ENCODE measurements around the gene TSPAN19.

Gene TSPAN19

DNA sequence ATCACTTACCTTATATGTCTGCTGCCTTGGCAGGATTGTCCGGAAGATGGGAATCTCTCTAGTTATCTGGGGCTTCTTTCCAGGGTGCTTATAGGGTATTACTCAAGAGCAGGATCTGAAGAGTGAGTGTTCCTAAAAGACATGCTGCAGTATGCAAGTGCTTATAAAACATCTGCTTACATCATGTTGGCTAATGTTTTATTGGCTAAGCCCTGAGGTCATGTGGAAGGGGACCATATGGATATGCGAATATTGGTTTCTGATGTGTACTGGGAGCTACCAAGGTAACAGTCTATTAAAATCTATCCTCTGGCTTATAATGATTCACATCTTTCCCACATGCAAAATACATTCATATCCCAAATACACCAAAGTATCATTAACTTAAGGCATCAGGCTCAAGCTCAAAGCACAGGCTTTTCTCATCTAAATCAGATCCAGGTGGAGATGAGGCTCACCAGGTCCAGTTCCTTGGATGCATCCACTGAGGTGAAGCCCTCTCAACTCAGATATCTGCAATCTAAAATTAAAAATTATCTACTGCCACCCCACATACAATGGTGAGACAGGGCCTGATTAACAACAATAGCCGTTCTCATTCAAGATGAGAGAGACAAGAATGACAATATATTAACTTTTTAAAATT is 29.9 kb upstream of the TSPAN19 start:
- CTCF ChIA-PET: interaction anchor here (0.7 to 1.0 kb wide), 3 partner anchors 8 to 39 kb away, joined by 3 to 4 read pairs (median 4); no protein-coding TSS in a partner anchor
- Histone ChIP-seq H3K9me3 (ENCODE audit: control insufficient read depth, insufficient read depth, low read depth, low read length) (no peaks in the 10 kb centered on the region), H3K36me3 (ENCODE audit: control insufficient read depth in 2 of 2, insufficient read depth in 1 of 2, low read length in 2 of 2) (no peaks in the 10 kb centered on the region), H3K4me3 (ENCODE audit: low read depth, low read length) (no peak overlapping the region), H3K27ac (ENCODE audit: extremely low read depth, low read depth, low read length) (no peak overlapping the region), H3K4me1 (ENCODE audit: control insufficient read depth, insufficient read depth, low read length) (no peaks in the 10 kb centered on the region)
- POLR2A ChIA-PET: no interaction called here
- TF ChIP-seq ZNF140 (tag by site-specific recombination; IDR thresholded peaks at IDR 0.05) (no peak), KLF7 (tag by site-specific recombination; IDR thresholded peaks at IDR 0.05; ENCODE audit: borderline replicate concordance) (no peak), KLF9 (tag by site-specific recombination; IDR thresholded peaks at IDR 0.05; ENCODE audit: low read depth) (no peak), ZNF596 (tag by site-specific recombination; IDR thresholded peaks at IDR 0.05) (no peak)

DNA sequence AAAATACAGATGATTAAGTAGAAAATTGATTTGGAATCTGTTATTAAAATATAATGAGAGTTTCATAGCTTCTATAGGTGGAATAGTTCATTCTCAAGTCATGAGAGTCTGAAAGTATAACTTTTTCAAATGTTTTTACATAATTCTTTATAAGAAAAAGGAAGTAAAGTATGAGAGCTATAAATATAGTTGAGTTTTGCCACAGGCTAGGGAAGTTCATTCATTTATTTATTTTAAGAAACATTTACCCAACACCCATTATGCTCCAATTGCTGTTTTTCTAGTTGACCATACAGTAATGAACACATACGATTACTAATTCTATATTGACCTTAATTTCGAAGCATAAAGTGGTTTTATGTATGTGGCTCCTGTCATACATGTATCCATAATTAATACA is 24.8 kb upstream of the TSPAN19 start:
- Histone ChIP-seq H3K9me3 (ENCODE audit: control insufficient read depth, insufficient read depth, low read depth, low read length) (no peaks in the 10 kb centered on the region), H3K27ac (ENCODE audit: extremely low read depth, low read depth, low read length) (no peak overlapping the region), H3K36me3 (ENCODE audit: control insufficient read depth in 2 of 2, insufficient read depth in 1 of 2, low read length in 2 of 2) (no peaks in the 10 kb centered on the region), H3K4me1 (ENCODE audit: control insufficient read depth, insufficient read depth, low read length) (no peaks in the 10 kb centered on the region), H3K4me3 (ENCODE audit: low read depth, low read length) (no peak overlapping the region)
- TF ChIP-seq ZNF157 (tag by site-specific recombination; IDR thresholded peaks at IDR 0.05): no peak
- TF ChIP-seq, protein P1, sequence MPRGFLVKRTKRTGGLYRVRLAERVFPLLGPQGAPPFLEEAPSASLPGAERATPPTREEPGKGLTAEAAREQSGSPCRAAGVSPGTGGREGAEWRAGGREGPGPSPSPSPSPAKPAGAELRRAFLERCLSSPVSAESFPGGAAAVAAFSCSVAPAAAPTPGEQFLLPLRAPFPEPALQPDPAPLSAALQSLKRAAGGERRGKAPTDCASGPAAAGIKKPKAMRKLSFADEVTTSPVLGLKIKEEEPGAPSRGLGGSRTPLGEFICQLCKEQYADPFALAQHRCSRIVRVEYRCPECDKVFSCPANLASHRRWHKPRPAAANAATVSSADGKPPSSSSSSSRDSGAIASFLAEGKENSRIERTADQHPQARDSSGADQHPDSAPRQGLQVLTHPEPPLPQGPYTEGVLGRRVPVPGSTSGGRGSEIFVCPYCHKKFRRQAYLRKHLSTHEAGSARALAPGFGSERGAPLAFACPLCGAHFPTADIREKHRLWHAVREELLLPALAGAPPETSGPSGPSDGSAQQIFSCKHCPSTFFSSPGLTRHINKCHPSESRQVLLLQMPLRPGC (tag by site-specific recombination; IDR thresholded peaks at IDR 0.05): no peak
- no peak for TF ChIP-seq ZNF16 (tag by site-specific recombination; IDR thresholded peaks at IDR 0.05; ENCODE audit: low read depth)
- TF ChIP-seq, protein P2, sequence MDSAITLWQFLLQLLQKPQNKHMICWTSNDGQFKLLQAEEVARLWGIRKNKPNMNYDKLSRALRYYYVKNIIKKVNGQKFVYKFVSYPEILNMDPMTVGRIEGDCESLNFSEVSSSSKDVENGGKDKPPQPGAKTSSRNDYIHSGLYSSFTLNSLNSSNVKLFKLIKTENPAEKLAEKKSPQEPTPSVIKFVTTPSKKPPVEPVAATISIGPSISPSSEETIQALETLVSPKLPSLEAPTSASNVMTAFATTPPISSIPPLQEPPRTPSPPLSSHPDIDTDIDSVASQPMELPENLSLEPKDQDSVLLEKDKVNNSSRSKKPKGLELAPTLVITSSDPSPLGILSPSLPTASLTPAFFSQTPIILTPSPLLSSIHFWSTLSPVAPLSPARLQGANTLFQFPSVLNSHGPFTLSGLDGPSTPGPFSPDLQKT (IDR thresholded peaks at IDR 0.05; ENCODE audit: borderline replicate concordance, low read depth, low read length): no peak
- no peak for TF ChIP-seq ZNF777 (tag by site-specific recombination; IDR thresholded peaks at IDR 0.05; ENCODE audit: borderline replicate concordance)
- no peak for TF ChIP-seq ZNF639 (tag by site-specific recombination; IDR thresholded peaks at IDR 0.05)
- no peak for TF ChIP-seq ZSCAN30 (tag by site-specific recombination; IDR thresholded peaks at IDR 0.05)
- TF ChIP-seq ZNF791 (tag by site-specific recombination; IDR thresholded peaks at IDR 0.05): no peak
- TF ChIP-seq ZFHX2 (tag by site-specific recombination; conservative IDR thresholded peaks at IDR 0.05): no peak
- TF ChIP-seq ZNF610 (tag by site-specific recombination; IDR thresholded peaks at IDR 0.05; ENCODE audit: borderline replicate concordance): no peak
- TF ChIP-seq EGR2 (tag by site-specific recombination; IDR thresholded peaks at IDR 0.05; ENCODE audit: low read depth): no peak
- no peak for TF ChIP-seq KLF17 (tag by site-specific recombination; IDR thresholded peaks at IDR 0.05)
- TF ChIP-seq YY2 (tag by site-specific recombination; IDR thresholded peaks at IDR 0.05): no peak
- no peak for TF ChIP-seq MZF1 (tag by site-specific recombination; IDR thresholded peaks at IDR 0.05; ENCODE audit: borderline replicate concordance)
- no peak for TF ChIP-seq ZNF239 (tag by site-specific recombination; IDR thresholded peaks at IDR 0.05)
- ChIA-PET CTCF (interaction anchor here (0.7 to 4.2 kb wide), 4 partner anchors 12 to 388 kb away, joined by 4 to 23 read pairs (median 18); no protein-coding TSS in a partner anchor), POLR2A (no interaction called here)
